ENCODE measurements around the gene PKP4.

The PKP4 gene

GRCh38 chr2:158487419-158487818 lies 30.7 kb downstream of the PKP4 start:
- peaks cover 27% of the 10 kb centered on the region for H3K79me2 ChIP-seq (ENCODE audit: insufficient read depth, low read length)
- no peak for TF ChIP-seq EZH2 (IDR thresholded peaks at IDR 0.05; ENCODE audit: borderline replicate concordance, low read depth, low read length, severe bottlenecking)
- no peak overlapping the region for H3K4me3 ChIP-seq (ENCODE audit: low read depth in 1 of 2, low read length in 2 of 2)

GRCh38 chr2:158488442-158489216 lies 31.9 kb downstream of the PKP4 start:
- H3K4me1 ChIP-seq (ENCODE audit: insufficient read depth, low read length) = no peaks in the 10 kb centered on the region
- TF ChIP-seq CTCF (IDR thresholded peaks at IDR 0.05; ENCODE audit: borderline replicate concordance, extremely low read depth, low read length, poor library complexity, severe bottlenecking) (no peak), EZH2 (IDR thresholded peaks at IDR 0.05; ENCODE audit: borderline replicate concordance, low read depth, low read length, severe bottlenecking) (no peak)
- H3K36me3 ChIP-seq (ENCODE audit: insufficient read depth, low read length) = no peaks in the 10 kb centered on the region
- H3K27me3 ChIP-seq (ENCODE audit: insufficient read depth, low read length, poor library complexity) = no peaks in the 10 kb centered on the region
- ATAC-seq (ENCODE audit: insufficient read depth, low read depth) = no peak
- no peak for DNase-seq
- no peak overlapping the region for H3K4me3 ChIP-seq (ENCODE audit: low read depth in 1 of 2, low read length in 2 of 2)
- H3K9ac ChIP-seq (ENCODE audit: low read depth, low read length) = no peak overlapping the region
- H3K79me2 ChIP-seq (ENCODE audit: insufficient read depth, low read length) = peaks cover 29% of the 10 kb centered on the region
- no peaks in the 10 kb centered on the region for H3K9me3 ChIP-seq (ENCODE audit: insufficient read depth, low read length, severe bottlenecking)
- peaks cover 21% of the 10 kb centered on the region; the same call in 1 of the 2 replicates for H4K20me1 ChIP-seq (ENCODE audit: insufficient read depth, low read length)
- no peak overlapping the region for H3K27ac ChIP-seq (ENCODE audit: low read length)
- H2AFZ ChIP-seq (ENCODE audit: low read depth, low read length) = no peak overlapping the region
- H3K4me2 ChIP-seq (ENCODE audit: insufficient read depth, low read length) = no peak overlapping the region

More at GRCh38 chr2:158487419-158487818, 30.7 kb downstream of the PKP4 start:
- Histone ChIP-seq H2AFZ (ENCODE audit: low read depth, low read length) (no peak overlapping the region), H3K27me3 (ENCODE audit: insufficient read depth, low read length, poor library complexity) (no peaks in the 10 kb centered on the region), H3K9me3 (ENCODE audit: insufficient read depth, low read length, severe bottlenecking) (no peaks in the 10 kb centered on the region), H3K9ac (ENCODE audit: low read depth, low read length) (no peak overlapping the region), H3K4me1 (ENCODE audit: insufficient read depth, low read length) (no peaks in the 10 kb centered on the region), H3K36me3 (ENCODE audit: insufficient read depth, low read length) (no peaks in the 10 kb centered on the region), H3K4me2 (ENCODE audit: insufficient read depth, low read length) (no peak overlapping the region), H3K27ac (ENCODE audit: low read length) (no peak overlapping the region), H4K20me1 (ENCODE audit: insufficient read depth, low read length) (peaks cover 21% of the 10 kb centered on the region; the same call in 1 of the 2 replicates)
- no peak for ATAC-seq (ENCODE audit: insufficient read depth, low read depth)
- DNase-seq = no peak

GRCh38 chr2:158489366-158490112 lies 32.8 kb downstream of the PKP4 start:
- H3K9me3 ChIP-seq (ENCODE audit: insufficient read depth, low read length, severe bottlenecking) = no peaks in the 10 kb centered on the region
- no peak overlapping the region for H3K9ac ChIP-seq (ENCODE audit: low read depth, low read length)
- peaks cover 21% of the 10 kb centered on the region; the same call in 1 of the 2 replicates for H4K20me1 ChIP-seq (ENCODE audit: insufficient read depth, low read length)
- DNase-seq (no peak), ATAC-seq (ENCODE audit: insufficient read depth, low read depth) (no peak)
- no peak for TF ChIP-seq CTCF (IDR thresholded peaks at IDR 0.05; ENCODE audit: borderline replicate concordance, extremely low read depth, low read length, poor library complexity, severe bottlenecking)
- TF ChIP-seq EZH2 (IDR thresholded peaks at IDR 0.05; ENCODE audit: borderline replicate concordance, low read depth, low read length, severe bottlenecking) = no peak
- H3K27me3 ChIP-seq (ENCODE audit: insufficient read depth, low read length, poor library complexity) = no peaks in the 10 kb centered on the region
- no peak overlapping the region for H3K4me3 ChIP-seq (ENCODE audit: low read depth in 1 of 2, low read length in 2 of 2)
- H3K4me1 ChIP-seq (ENCODE audit: insufficient read depth, low read length) = no peaks in the 10 kb centered on the region
- no peak overlapping the region for H2AFZ ChIP-seq (ENCODE audit: low read depth, low read length)
- H3K79me2 ChIP-seq (ENCODE audit: insufficient read depth, low read length) = peaks cover 30% of the 10 kb centered on the region
- H3K27ac ChIP-seq (ENCODE audit: low read length) = no peak overlapping the region
- no peak overlapping the region for H3K4me2 ChIP-seq (ENCODE audit: insufficient read depth, low read length)
- H3K36me3 ChIP-seq (ENCODE audit: insufficient read depth, low read length) = no peaks in the 10 kb centered on the region

- Histone ChIP-seq H2AFZ (ENCODE audit: low read depth, low read length) (no peak overlapping the region), H3K4me3 (ENCODE audit: low read depth in 1 of 2, low read length in 2 of 2) (no peak overlapping the region), H3K4me1 (ENCODE audit: insufficient read depth, low read length) (no peaks in the 10 kb centered on the region), H3K4me2 (ENCODE audit: insufficient read depth, low read length) (no peak overlapping the region), H3K79me2 (ENCODE audit: insufficient read depth, low read length) (peaks cover 30% of the 10 kb centered on the region), H3K9ac (ENCODE audit: low read depth, low read length) (no peak overlapping the region), H3K27ac (ENCODE audit: low read length) (no peak overlapping the region), H3K27me3 (ENCODE audit: insufficient read depth, low read length, poor library complexity) (no peaks in the 10 kb centered on the region), H3K9me3 (ENCODE audit: insufficient read depth, low read length, severe bottlenecking) (no peaks in the 10 kb centered on the region), H3K36me3 (ENCODE audit: insufficient read depth, low read length) (no peaks in the 10 kb centered on the region), H4K20me1 (ENCODE audit: insufficient read depth, low read length) (peaks cover 14% of the 10 kb centered on the region; the same call in 1 of the 2 replicates)
- ATAC-seq (ENCODE audit: insufficient read depth, low read depth) (no peak), DNase-seq (no peak)
- TF ChIP-seq CTCF (IDR thresholded peaks at IDR 0.05; ENCODE audit: borderline replicate concordance, extremely low read depth, low read length, poor library complexity, severe bottlenecking) (no peak), EZH2 (IDR thresholded peaks at IDR 0.05; ENCODE audit: borderline replicate concordance, low read depth, low read length, severe bottlenecking) (no peak)
These were observed 34.3 kb downstream of the PKP4 start for GRCh38 chr2:158491072-158491471.
